Skeletal muscle cell (primary cell): ENCODE results near the gene SYNCRIP.
"Not testable (repeated sequence)": the region's sequence is repeated elsewhere in the genome, so short reads cannot be mapped to it uniquely, and the experiment has no call there.

Experiments used
- DNase-seq: peaks from one replicate; pipeline ENCODE4 v3.0.0-alpha.2; 2010; ENCODE audit warnings: low read depth
- H3K4me3 ChIP-seq: 2 replicates; pipeline ENCODE4 v1.5.1; 2011; ENCODE audit warnings: low read depth, mild to moderate bottlenecking, control low read depth, low read length, moderate library complexity

SYNCRIP gene

GRCh38 chr6:85672623-85673022 lies 29.9 kb upstream of the SYNCRIP start:
- DNase-seq, result no peak
- H3K4me3 ChIP-seq, result no peak overlapping the region

DNA sequence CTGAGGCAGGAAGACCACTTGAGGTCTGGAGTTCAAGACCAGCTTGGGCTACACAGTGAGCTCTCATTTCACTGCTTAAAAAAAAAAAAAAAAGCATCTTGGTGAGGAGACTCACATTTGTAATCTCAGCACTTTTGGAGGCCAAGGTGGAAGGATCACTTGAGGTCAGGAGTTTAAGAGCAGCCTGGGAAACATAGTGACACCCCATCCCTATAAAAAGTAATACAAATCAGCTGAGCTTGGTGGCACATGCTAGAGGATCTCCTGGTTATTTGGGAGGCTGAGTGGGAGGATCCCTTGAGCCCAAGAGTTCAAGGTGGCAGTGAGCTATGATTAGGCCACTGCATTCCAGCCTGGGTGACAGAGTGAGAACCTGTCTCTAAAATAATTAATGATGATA lies 29.4 kb upstream of the SYNCRIP start:
- DNase-seq, result no peak
- H3K4me3 ChIP-seq, result no peak overlapping the region

DNA sequence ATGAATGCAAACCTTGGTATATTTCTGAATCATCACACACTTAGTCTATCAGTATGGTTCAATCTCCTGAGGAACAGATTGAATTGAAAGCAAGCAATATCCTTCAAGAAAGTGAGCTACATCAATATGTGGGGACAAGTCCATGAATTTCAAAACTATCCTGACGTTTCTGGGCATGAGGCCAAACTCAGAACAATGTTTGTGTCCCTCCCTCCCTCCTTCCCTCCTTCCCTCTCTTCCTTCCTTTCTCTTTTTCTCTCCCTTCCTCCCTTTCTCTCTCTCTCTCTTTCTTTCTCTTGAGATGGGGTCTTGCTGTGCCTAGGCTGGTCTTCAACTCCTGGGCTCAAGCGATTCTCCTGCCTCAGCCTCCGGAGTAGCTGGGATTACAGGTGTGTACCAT lies 27.9 kb upstream of the SYNCRIP start:
- peak; percentile 42 for DNase-seq
- H3K4me3 ChIP-seq, result no peak overlapping the region

GRCh38 chr6:85669735-85670194 lies 27.1 kb upstream of the SYNCRIP start:
- H3K4me3 ChIP-seq, result no peak overlapping the region
- no peak for DNase-seq

DNA sequence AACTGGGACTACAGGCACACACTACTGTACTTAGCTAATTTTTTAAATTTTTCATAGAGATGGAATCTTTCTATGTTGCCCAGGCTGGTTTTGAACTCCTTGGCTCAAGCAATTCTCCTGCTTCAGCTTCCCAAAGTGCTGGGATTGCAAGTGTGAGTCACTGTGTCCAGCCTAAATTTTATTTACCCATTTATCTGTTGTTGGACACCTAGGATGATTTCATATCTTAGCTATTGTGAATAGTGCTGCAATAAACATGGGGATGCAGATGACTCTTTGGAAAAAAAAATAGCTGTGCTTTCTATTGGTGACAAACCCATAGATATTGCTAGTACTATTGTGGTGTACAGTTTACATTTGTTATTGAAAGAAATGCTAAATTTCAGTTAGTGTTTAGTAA lies 19.6 kb upstream of the SYNCRIP start:
- no peak for DNase-seq
- no peak overlapping the region for H3K4me3 ChIP-seq

GRCh38 chr6:85660181-85660611 lies 17.5 kb upstream of the SYNCRIP start:
- no peak overlapping the region for H3K4me3 ChIP-seq
- DNase-seq, result peak; percentile 93

GRCh38 chr6:85650606-85651005 lies 7.9 kb upstream of the SYNCRIP start:
- no peak overlapping the region for H3K4me3 ChIP-seq
- DNase-seq, result no peak

DNA sequence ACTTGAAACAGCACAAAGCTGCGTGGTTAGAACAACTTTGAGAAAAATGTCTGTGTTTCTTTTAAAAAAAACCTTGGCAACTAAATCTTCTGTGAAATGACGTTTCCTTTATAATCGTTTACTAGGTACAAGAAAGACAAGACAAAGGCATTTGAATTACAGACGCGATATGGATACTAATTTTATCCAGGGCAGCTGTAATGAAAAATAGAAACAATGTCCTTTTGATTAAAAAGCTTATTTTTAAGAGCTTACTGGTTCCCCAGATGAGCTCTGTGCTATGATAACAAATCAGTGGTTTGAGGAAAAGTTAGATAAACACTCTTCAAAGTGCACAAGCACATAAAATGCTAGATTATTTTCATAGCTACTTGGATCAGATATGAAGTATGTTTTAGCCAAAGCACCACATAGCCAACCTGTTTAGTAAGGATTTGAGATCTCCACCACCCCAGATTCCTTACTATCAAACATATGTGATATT lies 1.6 kb upstream of the SYNCRIP start:
- no peak for DNase-seq

DNA sequence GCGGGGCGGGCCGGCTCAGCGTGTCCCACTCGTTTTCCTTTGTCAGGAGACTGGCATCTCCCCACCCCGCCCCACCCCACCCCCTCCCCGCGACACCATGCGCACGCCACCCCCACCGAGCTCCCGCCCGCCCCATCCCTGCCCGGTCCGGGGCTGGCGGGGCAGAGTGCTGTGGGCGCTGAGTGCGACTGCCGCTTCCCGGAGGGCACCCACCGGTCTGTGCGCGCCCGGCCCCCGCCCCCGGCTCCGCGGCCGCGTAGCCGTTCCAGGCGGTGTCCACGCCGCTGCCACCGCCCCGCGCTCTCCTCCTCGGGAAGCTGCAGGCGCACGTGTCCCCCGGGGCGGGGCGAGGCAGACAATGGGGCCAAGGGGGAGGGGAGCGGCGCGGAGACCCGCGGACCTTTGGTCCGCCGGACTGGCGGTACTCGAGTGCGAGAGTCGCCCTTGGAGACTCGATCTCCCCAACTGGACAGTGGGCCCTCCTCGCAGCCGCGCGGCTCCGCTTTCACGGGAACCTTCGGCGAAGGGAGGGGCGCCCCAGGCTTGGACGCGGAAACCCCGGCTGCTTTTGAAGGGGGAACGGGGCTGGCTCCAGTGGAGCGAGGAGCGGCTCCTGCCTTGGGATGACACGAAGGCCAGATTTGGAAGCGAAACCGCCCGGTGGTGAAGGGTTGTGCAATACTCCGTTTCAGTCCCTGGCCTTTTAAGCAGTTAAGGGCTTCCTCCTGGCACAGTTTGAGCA lies 1.0 kb upstream of the SYNCRIP start:
- peak overlapping the region; percentile 64 for H3K4me3 ChIP-seq
- peak; percentile 93 for DNase-seq

More for the DNA sequence above, 1.6 kb upstream of the SYNCRIP start:
- peak overlapping the region; percentile 64 for H3K4me3 ChIP-seq

GRCh38 chr6:85641897-85642773 lies 551 bp downstream of the SYNCRIP start:
- no peak for DNase-seq
- H3K4me3 ChIP-seq, result peak overlapping the region; percentile 98

GRCh38 chr6:85641522-85641896 lies 1.2 kb downstream of the SYNCRIP start:
- no peak for DNase-seq
- peak overlapping the region; percentile 98 for H3K4me3 ChIP-seq

DNA sequence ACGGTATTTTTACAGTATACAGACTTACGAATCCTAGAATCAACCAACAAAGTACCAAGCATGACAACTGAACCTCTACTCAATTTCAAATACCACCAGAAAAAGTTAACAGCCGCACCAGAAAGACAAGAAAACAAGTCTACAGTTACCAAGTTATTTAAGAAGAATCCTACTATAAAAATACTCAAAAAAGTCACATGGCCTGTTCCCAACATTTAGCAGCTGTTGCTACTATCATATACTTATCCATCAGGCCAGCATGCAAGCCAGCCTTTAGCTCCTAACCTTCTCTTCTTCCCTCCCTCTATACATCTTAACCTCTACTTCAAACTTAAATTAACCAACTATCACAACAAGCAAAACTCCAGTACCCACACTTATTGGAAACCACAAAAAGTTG lies 1.9 kb downstream of the SYNCRIP start:
- no peak for DNase-seq
- H3K4me3 ChIP-seq, result peak overlapping the region; percentile 98

- DNase-seq, result no peak
- H3K4me3 ChIP-seq, result no peak overlapping the region
Observed at GRCh38 chr6:85637579-85637978, 5.1 kb downstream of the SYNCRIP start.

- DNase-seq, result no peak
- no peak overlapping the region for H3K4me3 ChIP-seq
Observed at GRCh38 chr6:85632164-85632942, 10.3 kb downstream of the SYNCRIP start.

DNA sequence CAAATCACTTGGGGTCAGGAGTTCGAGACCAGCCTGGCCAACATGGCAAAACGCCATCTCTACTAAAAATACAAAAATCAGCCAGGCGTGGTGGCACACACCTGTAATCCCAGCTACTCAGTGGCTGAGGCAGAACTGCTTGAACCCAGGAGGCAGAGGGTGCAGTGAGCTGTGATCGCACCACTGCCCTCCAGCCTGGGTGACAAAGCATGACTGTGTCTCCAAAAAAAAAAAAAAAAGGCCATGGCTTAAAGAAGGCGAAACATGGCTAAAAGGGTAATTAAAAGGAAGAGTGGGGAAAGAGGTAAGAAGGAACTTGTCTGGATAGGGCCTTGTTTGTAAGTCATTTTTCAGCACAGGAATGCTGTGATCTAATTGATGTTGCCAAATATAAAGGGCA lies 11.6 kb downstream of the SYNCRIP start:
- DNase-seq, H3K4me3 ChIP-seq: not testable (repeated sequence)

DNA sequence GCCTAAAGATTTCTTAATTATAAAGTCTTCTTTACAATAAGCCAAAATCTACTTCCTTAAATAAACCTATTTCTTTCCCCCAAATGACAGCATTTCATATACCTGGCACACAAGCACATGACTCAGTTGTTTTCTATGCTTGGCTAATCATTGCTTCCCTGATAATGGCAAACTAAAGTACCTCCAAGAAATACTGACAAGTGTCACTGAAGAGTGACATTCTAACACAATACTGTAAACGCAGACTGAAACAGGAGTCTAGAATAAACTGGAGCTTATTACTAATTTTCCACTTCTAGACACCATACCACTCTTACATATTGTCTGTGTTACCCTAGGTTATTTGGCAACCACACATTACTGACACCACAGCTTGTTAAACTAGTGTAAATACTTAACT lies 14.3 kb downstream of the SYNCRIP start:
- DNase-seq, result no peak
- H3K4me3 ChIP-seq, result no peak overlapping the region

GRCh38 chr6:85620308-85620707 lies 22.4 kb downstream of the SYNCRIP start:
- no peak overlapping the region for H3K4me3 ChIP-seq
- no peak for DNase-seq

DNA sequence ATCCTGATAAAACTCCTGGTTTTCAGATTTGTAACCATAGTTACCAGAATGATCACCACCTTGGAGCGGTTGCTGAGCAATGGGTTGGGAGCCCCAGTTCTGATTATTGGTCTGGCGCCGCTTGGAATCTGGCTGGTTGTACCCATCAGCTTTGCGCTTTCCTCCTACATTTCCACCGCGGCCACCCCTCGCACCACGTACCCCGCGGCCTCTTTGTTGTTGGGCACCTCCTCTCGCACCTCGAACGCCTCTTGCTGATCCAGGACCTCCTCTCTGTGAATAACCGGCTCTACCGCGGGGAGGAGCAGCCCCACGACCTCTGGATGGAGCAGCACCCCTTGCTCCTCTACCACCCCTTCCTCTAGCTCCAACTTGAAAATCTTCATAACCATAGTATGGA lies 27.9 kb downstream of the SYNCRIP start:
- DNase-seq, result no peak
- no peak overlapping the region for H3K4me3 ChIP-seq

DNA sequence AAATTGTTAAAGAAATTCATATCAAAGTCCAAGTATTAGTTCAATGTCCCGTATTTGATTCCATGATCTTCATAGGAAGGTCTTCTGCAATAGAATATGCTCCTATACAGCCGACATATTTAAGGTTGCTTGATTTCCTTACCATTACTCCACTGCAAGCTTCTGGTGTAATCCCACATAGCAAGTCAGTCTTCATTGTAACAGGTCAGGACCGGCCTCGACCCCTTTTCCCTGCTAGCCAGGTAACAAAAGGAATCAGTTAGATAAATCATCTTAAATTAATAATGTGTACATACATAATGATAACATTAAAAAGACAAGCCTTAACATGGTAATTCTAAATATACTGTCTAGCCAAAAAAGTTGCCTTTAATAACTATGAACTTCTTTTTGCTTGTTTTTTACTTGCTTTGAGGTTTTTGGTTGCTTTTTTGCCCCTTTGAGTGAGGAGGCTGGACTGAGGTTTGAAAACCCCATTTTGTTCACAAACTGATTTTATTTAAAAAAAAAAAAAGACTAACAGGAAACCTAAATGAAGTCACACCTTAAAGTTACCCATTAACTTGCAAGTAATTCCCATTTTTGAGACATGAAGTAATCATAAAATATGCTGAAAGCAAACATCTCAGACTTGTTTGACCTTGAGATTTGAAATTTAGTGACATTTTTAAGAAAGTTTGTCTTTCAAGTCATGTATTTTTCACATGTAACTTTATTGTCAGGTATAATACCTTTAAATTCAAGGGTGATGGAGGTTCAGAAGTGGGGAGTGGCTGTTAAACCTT lies 29.8 kb downstream of the SYNCRIP start:
- H3K4me3 ChIP-seq, result no peak overlapping the region

More for the DNA sequence above, 29.8 kb downstream of the SYNCRIP start:
- DNase-seq, result no peak
